ENCODE measurements around the gene MAPK11. TPM values are rescaled to one million over a fixed set of nuclear protein-coding genes. Genes with fewer than 3 reads are reported as not detected.

The MAPK11 gene
- polyA plus RNA-seq, 3 donors = 6.7 to 10.1 (median 8.9) TPM

GRCh38 chr22:50221410-50222300, 48.5 kb downstream of the MAPK11 start:
- DNase-seq (ENCODE audit: extremely low read depth in 1 of 11, low read depth in 9 of 11, low spot score in 4 of 11) = no peak

DNA sequence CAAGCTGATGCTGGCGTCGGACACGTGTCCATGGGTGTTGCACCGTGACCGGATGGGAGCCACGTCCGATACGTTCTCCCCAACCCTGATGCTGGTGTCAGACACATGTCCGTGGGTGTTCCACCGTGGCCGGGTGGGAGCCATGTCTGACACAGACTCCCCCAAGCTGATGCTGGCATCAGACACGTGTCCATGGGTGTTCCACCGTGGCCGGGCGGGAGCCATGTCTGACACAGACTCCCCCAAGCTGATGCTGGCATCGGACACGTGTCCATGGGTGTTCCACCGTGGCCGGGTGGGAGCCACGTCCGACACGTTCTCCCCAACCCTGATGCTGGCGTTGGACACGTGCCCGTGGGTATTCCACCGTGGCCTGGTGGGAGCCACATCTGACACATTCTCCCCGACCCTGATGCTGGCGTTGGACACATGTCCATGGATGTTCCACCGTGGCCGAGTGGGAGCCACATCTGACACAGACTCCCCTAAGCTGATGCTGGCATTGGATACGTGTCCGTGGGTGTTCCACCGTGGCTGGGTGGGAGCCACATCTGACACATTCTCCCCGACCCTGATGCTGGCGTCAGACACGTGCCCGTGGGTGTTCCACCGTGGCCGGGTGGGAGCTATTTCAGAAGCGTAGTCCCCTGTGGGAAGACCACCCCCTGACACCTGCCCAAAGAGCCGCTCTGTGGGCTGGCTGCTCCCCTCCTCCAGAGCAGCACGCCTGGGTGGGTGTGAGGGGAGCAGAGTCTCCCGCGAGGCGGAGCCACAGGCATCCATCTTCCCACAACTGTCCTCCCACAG, 49.4 kb downstream of the MAPK11 start:
- DNase-seq (ENCODE audit: extremely low read depth in 1 of 11, low read depth in 9 of 11, low spot score in 4 of 11) = no peak

DNA sequence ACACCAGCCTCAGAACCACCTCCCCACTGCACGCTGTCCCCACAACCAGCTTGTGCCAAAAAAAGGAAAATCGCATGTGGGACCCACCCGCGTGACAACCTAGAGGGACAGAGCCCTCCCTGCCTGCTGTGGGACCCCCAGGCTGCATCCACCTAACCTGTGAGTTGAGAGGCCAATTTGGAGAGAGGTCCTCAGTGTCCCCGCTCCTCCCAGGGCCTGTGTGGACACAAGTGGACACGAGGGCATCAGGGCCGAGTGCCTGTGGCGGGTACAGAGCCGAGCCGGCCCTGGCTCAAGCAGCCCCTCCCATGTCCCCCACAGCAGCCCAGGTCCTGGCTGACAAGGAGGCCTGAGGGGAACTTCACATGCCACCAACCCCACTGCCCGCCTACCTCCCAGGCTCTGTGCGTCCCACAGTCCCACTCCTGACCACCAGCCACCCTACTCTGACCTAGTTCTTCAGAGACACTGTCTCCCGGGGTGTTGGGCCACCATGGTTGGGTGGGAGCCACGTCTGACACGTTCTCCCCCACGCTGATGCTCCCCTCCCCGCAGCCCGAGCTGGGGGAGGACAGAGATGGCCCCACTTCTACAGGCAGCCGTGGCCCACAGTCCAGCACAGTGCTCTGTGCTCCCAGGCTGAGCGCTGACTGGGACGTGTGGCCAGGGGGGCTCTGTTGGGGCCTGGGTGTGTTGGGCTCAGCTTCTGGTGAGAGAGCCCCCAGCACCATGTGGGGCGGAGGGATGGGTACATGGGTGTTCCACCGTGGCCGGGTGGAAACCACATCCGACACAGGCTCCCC, 50.2 kb downstream of the MAPK11 start:
- DNase-seq (ENCODE audit: extremely low read depth in 1 of 11, low read depth in 9 of 11, low spot score in 4 of 11) = no peak

DNA sequence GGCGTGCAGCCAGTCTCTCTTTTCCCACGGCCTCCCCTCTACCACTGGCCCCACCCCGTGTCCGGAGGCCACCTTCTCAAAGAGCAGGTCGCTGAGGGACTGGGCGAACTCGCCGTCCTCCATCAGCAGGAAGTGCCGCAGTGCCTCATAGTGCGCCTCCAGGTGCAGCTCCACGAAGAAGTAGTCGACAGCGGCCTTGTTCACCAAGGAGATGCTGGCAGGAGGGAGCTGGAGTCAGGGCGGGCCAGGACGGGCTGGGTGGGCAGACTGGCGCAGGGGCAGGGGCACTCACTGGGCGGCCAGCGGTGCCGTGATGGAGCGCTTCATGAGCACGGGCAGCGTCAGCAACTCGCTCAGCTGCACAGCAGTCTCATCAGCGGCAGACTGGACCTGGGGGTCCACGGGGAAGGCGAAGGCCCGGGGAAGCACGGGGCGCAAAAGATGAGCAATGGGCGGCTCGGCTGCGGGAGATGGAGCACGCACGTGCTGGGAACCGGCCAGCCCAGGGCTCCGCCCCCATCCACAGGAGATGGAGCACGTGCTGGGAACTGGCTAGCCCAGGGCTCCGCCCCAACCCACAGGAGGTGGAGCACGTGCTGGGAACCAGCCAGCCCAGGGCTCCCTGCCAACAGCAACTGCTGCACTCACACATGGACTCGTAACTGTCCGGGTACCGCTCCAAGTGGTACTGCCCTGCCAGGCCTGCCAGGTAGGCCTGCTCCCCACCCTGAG, 51.0 kb downstream of the MAPK11 start:
- no peak for DNase-seq (ENCODE audit: extremely low read depth in 1 of 11, low read depth in 9 of 11, low spot score in 4 of 11)

DNA sequence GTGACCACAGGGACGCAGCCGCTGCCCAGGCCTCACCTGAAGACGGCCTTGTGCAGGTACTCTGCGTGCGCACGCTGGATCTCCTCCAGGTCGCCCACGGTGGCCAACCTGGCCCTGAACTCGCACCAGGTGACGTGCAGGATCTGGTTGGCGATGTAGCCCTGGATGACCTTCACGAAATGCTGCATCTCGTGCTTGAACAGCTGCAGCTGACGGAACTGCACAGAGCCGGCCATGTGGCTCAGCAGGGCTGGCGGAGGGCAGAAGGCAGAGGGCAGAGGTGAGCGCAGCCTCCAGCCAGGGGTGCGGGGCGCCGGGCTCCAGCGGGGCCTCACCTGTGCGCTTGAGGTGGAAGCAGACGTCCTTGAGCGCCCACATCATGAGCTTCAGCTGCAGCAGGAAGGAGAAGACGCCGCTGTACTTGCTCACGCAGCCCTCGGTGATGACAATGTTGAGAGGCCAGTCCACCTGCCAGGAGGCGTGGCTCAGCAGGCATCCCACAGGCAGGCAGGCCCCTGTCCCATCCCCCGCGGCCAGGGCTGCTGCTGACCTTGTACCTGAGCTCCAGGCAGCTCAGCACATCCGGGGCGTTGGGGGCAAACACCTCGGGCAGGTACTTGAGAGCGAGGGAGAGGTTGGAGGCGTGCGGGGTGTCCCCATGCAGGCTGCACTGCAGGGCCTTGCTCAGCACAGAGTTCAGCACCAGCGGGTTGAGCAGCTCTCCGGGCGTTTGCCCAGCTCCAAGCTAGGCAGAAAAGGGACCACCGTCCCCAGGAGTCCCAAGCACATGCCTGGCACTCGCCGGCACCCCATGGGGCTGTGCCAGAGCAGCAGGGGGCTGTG, 51.8 kb downstream of the MAPK11 start:
- DNase-seq (ENCODE audit: extremely low read depth in 1 of 11, low read depth in 9 of 11, low spot score in 4 of 11) = no peak

- DNase-seq (ENCODE audit: extremely low read depth in 1 of 11, low read depth in 9 of 11, low spot score in 4 of 11) = no peak
These were observed 52.5 kb downstream of the MAPK11 start for GRCh38 chr22:50217543-50218152.

- no peak for DNase-seq (ENCODE audit: extremely low read depth in 1 of 11, low read depth in 9 of 11, low spot score in 4 of 11)
These were observed 53.3 kb downstream of the MAPK11 start for GRCh38 chr22:50216684-50217520.

DNA sequence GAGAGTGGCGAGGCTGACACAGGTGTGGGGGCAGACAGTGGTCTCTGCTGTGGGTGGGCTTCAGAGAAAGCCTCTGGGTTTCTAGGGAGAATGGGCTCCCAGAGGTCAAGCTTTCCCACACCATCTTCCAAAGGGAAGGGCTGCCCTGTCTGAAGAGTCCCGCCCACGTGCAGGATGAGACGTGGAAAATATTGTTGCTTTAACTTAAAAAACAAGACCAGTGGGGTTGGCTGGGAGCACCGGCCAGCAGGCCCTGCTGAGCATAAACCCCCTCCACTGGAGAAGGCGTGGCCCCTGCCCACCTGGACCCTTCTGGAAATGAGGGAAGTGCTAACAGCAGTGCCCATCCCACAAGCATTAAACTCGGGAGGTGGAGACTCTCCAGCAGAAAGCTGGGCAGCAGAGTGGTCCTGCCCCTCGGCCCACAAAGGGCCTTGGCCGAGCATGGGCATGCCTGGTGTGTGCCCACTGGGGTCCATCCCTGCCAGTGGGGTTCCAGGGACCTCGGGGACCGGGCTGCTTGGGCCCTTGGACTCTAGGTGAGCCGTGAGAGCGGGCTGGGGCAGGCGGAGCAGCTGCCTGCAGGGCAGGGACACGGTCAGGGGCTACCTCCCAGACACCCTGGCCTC, 54.0 kb downstream of the MAPK11 start:
- DNase-seq (ENCODE audit: extremely low read depth in 1 of 11, low read depth in 9 of 11, low spot score in 4 of 11) = no peak

DNA sequence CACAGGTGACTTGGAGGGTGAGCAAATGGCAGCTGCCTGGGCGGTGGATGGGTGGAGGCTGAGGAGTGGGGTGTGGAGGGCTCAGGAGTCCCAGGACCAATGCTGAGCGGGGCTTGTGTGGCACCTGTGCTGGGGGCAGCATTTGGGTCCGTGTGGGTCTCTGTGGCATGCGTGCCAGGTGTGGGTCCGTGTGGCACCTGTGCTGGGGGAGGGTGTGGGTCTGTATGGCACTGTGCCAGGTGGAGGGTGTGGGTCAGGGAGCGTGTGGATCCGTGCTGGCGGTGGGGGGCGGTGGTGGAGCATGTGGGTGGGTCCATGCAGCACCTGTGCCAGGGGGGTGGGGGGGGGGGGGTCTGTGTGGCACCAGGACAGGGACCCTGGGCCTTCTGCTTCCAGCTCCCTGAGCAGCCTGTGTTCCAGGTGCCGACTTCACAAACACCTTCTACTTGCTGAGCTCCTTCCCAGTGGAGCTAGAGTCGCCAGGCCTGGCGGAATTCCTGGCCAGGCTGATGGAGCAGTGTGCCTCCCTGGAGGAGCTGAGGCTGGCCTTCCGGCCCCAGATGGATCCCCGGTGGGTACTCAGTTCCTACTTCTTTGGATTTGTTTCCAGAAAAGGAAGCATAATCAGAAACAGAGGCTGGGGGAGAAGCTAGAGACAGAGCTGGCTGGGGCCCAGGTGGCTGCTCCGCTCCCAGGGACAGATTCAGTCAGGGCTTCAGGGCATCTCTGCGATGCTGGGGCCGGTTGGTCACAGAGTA, 54.7 kb downstream of the MAPK11 start:
- DNase-seq (ENCODE audit: extremely low read depth in 1 of 11, low read depth in 9 of 11, low spot score in 4 of 11) = no peak

Other genes with a start within 250 kb of the MAPK11 start
- not detected for gene TTLL8, start 212.1 kb downstream of the MAPK11 start, polyA plus RNA-seq (ENCODE audit: insufficient read length in 3 of 3)
- 1 to 10 TPM in 2 of 3 donors, under 1 TPM in 1; 0.77 to 1.4 (median 1.3) TPM for gene MLC1, start 185.0 kb downstream of the MAPK11 start, polyA plus RNA-seq (ENCODE audit: insufficient read length in 3 of 3)
- 1 to 10 TPM in 1 of 3 donors, under 1 TPM in 2; 0.58 to 1.3 (median 0.78) TPM for gene MOV10L1, start 180.4 kb downstream of the MAPK11 start, polyA plus RNA-seq (ENCODE audit: insufficient read length in 3 of 3)
- 1 to 10 TPM; 1.3 to 2.2 (median 1.5) TPM for gene PANX2, start 99.6 kb downstream of the MAPK11 start, polyA plus RNA-seq (ENCODE audit: insufficient read length in 3 of 3)
- 10 to 100 TPM; 17.5 to 31.3 (median 29.6) TPM for gene TRABD, start 84.5 kb downstream of the MAPK11 start, polyA plus RNA-seq (ENCODE audit: insufficient read length in 3 of 3)
- 10 to 100 TPM; 16.9 to 31.1 (median 24.0) TPM for gene SELENOO, start 69.4 kb downstream of the MAPK11 start, polyA plus RNA-seq (ENCODE audit: insufficient read length in 3 of 3)
- 10 to 100 TPM; 30.5 to 48.2 (median 40.1) TPM for gene TUBGCP6, start 25.4 kb downstream of the MAPK11 start, polyA plus RNA-seq (ENCODE audit: insufficient read length in 3 of 3)
- 10 to 100 TPM; 17.1 to 34.3 (median 27.7) TPM for gene HDAC10, start 19.1 kb downstream of the MAPK11 start, polyA plus RNA-seq (ENCODE audit: insufficient read length in 3 of 3)
- 10 to 100 TPM; 11.5 to 18.9 (median 17.5) TPM for gene MAPK12, start 8.7 kb downstream of the MAPK11 start, polyA plus RNA-seq (ENCODE audit: insufficient read length in 3 of 3)
- 100 to 1,000 TPM; 187 to 248 (median 239) TPM for gene PLXNB2, start 37.3 kb upstream of the MAPK11 start, polyA plus RNA-seq (ENCODE audit: insufficient read length in 3 of 3)
- 10 to 100 TPM; 11.9 to 21.1 (median 16.8) TPM for gene DENND6B, start 56.6 kb upstream of the MAPK11 start, polyA plus RNA-seq (ENCODE audit: insufficient read length in 3 of 3)
- gene PPP6R2, start 72.9 kb upstream of the MAPK11 start, polyA plus RNA-seq (ENCODE audit: insufficient read length in 3 of 3) = 10 to 100 TPM; 34.4 to 58.1 (median 44.6) TPM
- gene SBF1, start 204.7 kb upstream of the MAPK11 start, polyA plus RNA-seq (ENCODE audit: insufficient read length in 3 of 3) = 10 to 100 TPM; 28.4 to 46.4 (median 45.6) TPM
- 1 to 10 TPM; 3.8 to 6.9 (median 4.6) TPM for gene ADM2, start 211.2 kb upstream of the MAPK11 start, polyA plus RNA-seq (ENCODE audit: insufficient read length in 3 of 3)
- 10 to 100 TPM in 1 of 3 donors, 1 to 10 TPM in 2; 2.4 to 13.6 (median 3.0) TPM for gene MIOX, start 216.5 kb upstream of the MAPK11 start, polyA plus RNA-seq (ENCODE audit: insufficient read length in 3 of 3)
- gene LMF2, start 237.3 kb upstream of the MAPK11 start, polyA plus RNA-seq (ENCODE audit: insufficient read length in 3 of 3) = 10 to 100 TPM; 30.3 to 58.1 (median 56.0) TPM
- gene NCAPH2, start 237.8 kb upstream of the MAPK11 start, polyA plus RNA-seq (ENCODE audit: insufficient read length in 3 of 3) = 10 to 100 TPM; 39.6 to 53.9 (median 50.3) TPM

All from renal cortex interstitium (tissue), 11 donors.